GM12874 (cell line): ENCODE data around the gene AKIRIN1.

Source experiments
- CTCF ChIP-seq: IDR thresholded peaks from 2 replicates; pipeline ENCODE4 v1.5.1; 2011; ENCODE audit warnings: low read depth, mild to moderate bottlenecking, control low read depth, low read length, moderate library complexity; ENCODE audit not compliant: insufficient read depth

Gene AKIRIN1

GRCh38 chr1:39026866-39027507 is 35.9 kb downstream of the AKIRIN1 start:
- TF ChIP-seq CTCF: no peak

GRCh38 chr1:39034114-39034654 is 43.1 kb downstream of the AKIRIN1 start:
- TF ChIP-seq CTCF: no peak

- TF ChIP-seq CTCF: no peak
These were observed 45.6 kb downstream of the AKIRIN1 start for GRCh38 chr1:39036678-39037077.

GRCh38 chr1:39043513-39043912 is 52.4 kb downstream of the AKIRIN1 start:
- no peak for TF ChIP-seq CTCF

GRCh38 chr1:39044762-39045161 is 53.7 kb downstream of the AKIRIN1 start:
- TF ChIP-seq CTCF: no peak

- no peak for TF ChIP-seq CTCF
These were observed 54.2 kb downstream of the AKIRIN1 start for GRCh38 chr1:39045231-39045630.

- no peak for TF ChIP-seq CTCF
These were observed 55.6 kb downstream of the AKIRIN1 start for GRCh38 chr1:39046613-39047210.
